T-helper 1 cell treated with Interleukin-12 subunit alpha and Interleukin-12 subunit beta and Interleukin-4 antibody, amounts not matched to agents 30 μg/mL and 1 μg/mL, for 36 hours (primary cell): ENCODE data around the gene ATXN1.
A peak's percentile ranks its signal among the peaks of the same experiment; 100 is the strongest.

Source experiments
- H3K27ac Mint-ChIP-seq: one replicate; pipeline ENCODE4 v1.8.0; 2021; ENCODE audit warnings: mild to moderate bottlenecking, mixed read lengths
- H3K27me3 Mint-ChIP-seq: one replicate; pipeline ENCODE4 v1.8.0; 2021; ENCODE audit warnings: low read depth, mixed read lengths
- H3K36me3 Mint-ChIP-seq: one replicate; pipeline ENCODE4 v1.8.0; 2021; ENCODE audit warnings: low read depth, mixed read lengths
- H3K4me1 Mint-ChIP-seq: one replicate; pipeline ENCODE4 v1.8.0; 2021; ENCODE audit warnings: low read depth, mixed read lengths
- H3K4me3 Mint-ChIP-seq: one replicate; pipeline ENCODE4 v1.8.0; 2021; ENCODE audit warnings: mild to moderate bottlenecking, moderate library complexity, mixed read lengths
- H3K9me3 Mint-ChIP-seq: one replicate; pipeline ENCODE4 v1.8.0; 2021; ENCODE audit warnings: mixed read lengths

Gene ATXN1

GRCh38 chr6:16352258-16352635, 409.0 kb downstream of the ATXN1 start:
- Mint-ChIP-seq H3K9me3 (no peaks in the 10 kb centered on the region), H3K27me3 (no peaks in the 10 kb centered on the region), H3K4me3 (no peak overlapping the region), H3K36me3 (peaks cover 1% of the 10 kb centered on the region), H3K4me1 (no peaks in the 10 kb centered on the region), H3K27ac (no peak overlapping the region)

GRCh38 chr6:16349544-16349943, 411.7 kb downstream of the ATXN1 start:
- Mint-ChIP-seq H3K4me3 (no peak overlapping the region), H3K36me3 (peaks cover 1% of the 10 kb centered on the region), H3K9me3 (no peaks in the 10 kb centered on the region), H3K27ac (no peak overlapping the region), H3K4me1 (no peaks in the 10 kb centered on the region), H3K27me3 (no peaks in the 10 kb centered on the region)

GRCh38 chr6:16346831-16347230, 414.4 kb downstream of the ATXN1 start:
- Mint-ChIP-seq H3K4me1 (peaks cover 3% of the 10 kb centered on the region), H3K36me3 (peaks cover 4% of the 10 kb centered on the region), H3K9me3 (no peaks in the 10 kb centered on the region), H3K4me3 (no peak overlapping the region), H3K27ac (no peak overlapping the region), H3K27me3 (no peaks in the 10 kb centered on the region)

- no peaks in the 10 kb centered on the region for H3K9me3 Mint-ChIP-seq
- H3K27ac Mint-ChIP-seq = no peak overlapping the region
- H3K4me1 Mint-ChIP-seq = peaks cover 3% of the 10 kb centered on the region
- H3K4me3 Mint-ChIP-seq = no peak overlapping the region
- peaks cover 4% of the 10 kb centered on the region for H3K36me3 Mint-ChIP-seq
- no peaks in the 10 kb centered on the region for H3K27me3 Mint-ChIP-seq
Measured at GRCh38 chr6:16345449-16346330, 415.6 kb downstream of the ATXN1 start.

- Mint-ChIP-seq H3K27ac (no peak overlapping the region), H3K4me1 (peaks cover 3% of the 10 kb centered on the region), H3K36me3 (peaks cover 4% of the 10 kb centered on the region), H3K4me3 (no peak overlapping the region), H3K27me3 (no peaks in the 10 kb centered on the region), H3K9me3 (no peaks in the 10 kb centered on the region)
Measured at GRCh38 chr6:16344756-16345155, 416.5 kb downstream of the ATXN1 start.

GRCh38 chr6:16343593-16343992, 417.7 kb downstream of the ATXN1 start:
- H3K4me3 Mint-ChIP-seq = no peak overlapping the region
- no peak overlapping the region for H3K27ac Mint-ChIP-seq
- H3K36me3 Mint-ChIP-seq = peaks cover 4% of the 10 kb centered on the region
- H3K4me1 Mint-ChIP-seq = peaks cover 8% of the 10 kb centered on the region
- H3K9me3 Mint-ChIP-seq = no peaks in the 10 kb centered on the region
- no peaks in the 10 kb centered on the region for H3K27me3 Mint-ChIP-seq

GRCh38 chr6:16339265-16339587, 422.0 kb downstream of the ATXN1 start:
- Mint-ChIP-seq H3K4me1 (peaks cover 17% of the 10 kb centered on the region), H3K9me3 (no peaks in the 10 kb centered on the region), H3K27me3 (no peaks in the 10 kb centered on the region), H3K27ac (no peak overlapping the region), H3K4me3 (no peak overlapping the region), H3K36me3 (peaks cover 8% of the 10 kb centered on the region)

- no peaks in the 10 kb centered on the region for H3K9me3 Mint-ChIP-seq
Measured at GRCh38 chr6:16338577-16339264, 422.5 kb downstream of the ATXN1 start.

GRCh38 chr6:16337295-16337975, 423.8 kb downstream of the ATXN1 start:
- Mint-ChIP-seq H3K4me1 (peaks cover 16% of the 10 kb centered on the region), H3K27ac (no peak overlapping the region), H3K4me3 (no peak overlapping the region), H3K27me3 (no peaks in the 10 kb centered on the region), H3K36me3 (peaks cover 6% of the 10 kb centered on the region), H3K9me3 (no peaks in the 10 kb centered on the region)

More at GRCh38 chr6:16338577-16339264, 422.5 kb downstream of the ATXN1 start:
- peaks cover 16% of the 10 kb centered on the region for H3K4me1 Mint-ChIP-seq
- no peaks in the 10 kb centered on the region for H3K27me3 Mint-ChIP-seq
- peak overlapping the region; percentile 26 for H3K27ac Mint-ChIP-seq
- H3K4me3 Mint-ChIP-seq = no peak overlapping the region
- peaks cover 8% of the 10 kb centered on the region for H3K36me3 Mint-ChIP-seq

GRCh38 chr6:16336911-16337294, 424.4 kb downstream of the ATXN1 start:
- Mint-ChIP-seq H3K27ac (no peak overlapping the region), H3K9me3 (no peaks in the 10 kb centered on the region), H3K4me3 (no peak overlapping the region), H3K36me3 (peaks cover 6% of the 10 kb centered on the region), H3K27me3 (no peaks in the 10 kb centered on the region), H3K4me1 (peaks cover 16% of the 10 kb centered on the region)

- Mint-ChIP-seq H3K9me3 (no peaks in the 10 kb centered on the region), H3K27me3 (no peaks in the 10 kb centered on the region), H3K27ac (no peak overlapping the region), H3K4me1 (peaks cover 16% of the 10 kb centered on the region), H3K4me3 (no peak overlapping the region), H3K36me3 (peaks cover 6% of the 10 kb centered on the region)
Measured at GRCh38 chr6:16336056-16336818, 425.0 kb downstream of the ATXN1 start.

GRCh38 chr6:16335176-16335575, 426.1 kb downstream of the ATXN1 start:
- Mint-ChIP-seq H3K27me3 (no peaks in the 10 kb centered on the region), H3K4me3 (no peak overlapping the region), H3K36me3 (peaks cover 6% of the 10 kb centered on the region), H3K9me3 (no peaks in the 10 kb centered on the region), H3K27ac (peak overlapping the region; percentile 19), H3K4me1 (peaks cover 16% of the 10 kb centered on the region)

- no peaks in the 10 kb centered on the region for H3K9me3 Mint-ChIP-seq
- H3K36me3 Mint-ChIP-seq = peaks cover 6% of the 10 kb centered on the region
- H3K27ac Mint-ChIP-seq = no peak overlapping the region
- H3K4me1 Mint-ChIP-seq = peaks cover 16% of the 10 kb centered on the region
- H3K4me3 Mint-ChIP-seq = no peak overlapping the region
- H3K27me3 Mint-ChIP-seq = no peaks in the 10 kb centered on the region
Measured at GRCh38 chr6:16334671-16335070, 426.6 kb downstream of the ATXN1 start.

- Mint-ChIP-seq H3K9me3 (no peaks in the 10 kb centered on the region), H3K36me3 (peaks cover 10% of the 10 kb centered on the region), H3K27ac (no peak overlapping the region), H3K4me3 (no peak overlapping the region), H3K4me1 (peaks cover 11% of the 10 kb centered on the region), H3K27me3 (no peaks in the 10 kb centered on the region)
Measured at GRCh38 chr6:16333580-16333979, 427.7 kb downstream of the ATXN1 start.
